ENCODE results near the gene GUCA2B.

GUCA2B gene

GRCh38 chr1:42191319-42191718 is 38.1 kb downstream of the GUCA2B start:
- DNase-seq (ENCODE audit: low read depth) = no peak

GRCh38 chr1:42192106-42192505 is 38.9 kb downstream of the GUCA2B start:
- DNase-seq (ENCODE audit: low read depth) = no peak

DNA sequence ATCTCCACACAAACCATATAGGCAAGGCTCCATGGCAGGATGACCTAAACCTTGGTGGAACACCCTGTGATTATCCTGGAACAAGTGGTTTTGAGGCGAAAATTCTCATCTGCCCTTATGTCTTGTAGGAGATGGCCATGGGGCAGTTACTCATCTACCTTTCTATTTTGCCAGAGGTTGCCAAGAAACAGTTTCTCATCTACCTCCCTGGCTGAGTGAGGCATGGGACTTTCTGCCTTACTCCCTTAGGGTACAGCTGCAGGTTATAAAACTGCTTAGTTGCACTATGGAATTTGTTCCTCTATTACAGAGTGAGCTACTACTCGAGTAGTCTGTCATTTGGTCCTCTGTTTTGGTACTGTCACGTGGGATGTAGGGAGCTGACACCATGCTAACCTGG is 42.6 kb downstream of the GUCA2B start:
- no peak for DNase-seq (ENCODE audit: low read depth)

DNA sequence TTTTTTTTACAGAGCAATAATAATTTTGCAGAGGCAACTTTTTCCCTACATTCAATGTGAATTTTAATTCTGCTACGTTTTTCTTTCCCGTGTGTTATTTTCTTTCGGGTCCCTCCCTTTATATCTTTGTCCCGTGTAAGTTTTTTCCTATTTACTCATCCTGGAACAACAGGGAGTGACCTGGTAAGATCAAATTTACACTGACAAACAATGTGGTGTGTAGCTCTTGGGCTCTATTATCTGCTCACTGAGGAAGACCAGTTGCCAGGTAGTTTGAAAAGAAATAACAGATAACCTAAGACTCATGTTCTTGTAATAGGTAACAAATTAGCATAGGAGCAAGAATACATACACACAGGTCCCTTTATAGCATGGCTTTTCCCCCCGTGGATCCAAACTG is 45.0 kb downstream of the GUCA2B start:
- no peak for DNase-seq (ENCODE audit: low read depth)

DNA sequence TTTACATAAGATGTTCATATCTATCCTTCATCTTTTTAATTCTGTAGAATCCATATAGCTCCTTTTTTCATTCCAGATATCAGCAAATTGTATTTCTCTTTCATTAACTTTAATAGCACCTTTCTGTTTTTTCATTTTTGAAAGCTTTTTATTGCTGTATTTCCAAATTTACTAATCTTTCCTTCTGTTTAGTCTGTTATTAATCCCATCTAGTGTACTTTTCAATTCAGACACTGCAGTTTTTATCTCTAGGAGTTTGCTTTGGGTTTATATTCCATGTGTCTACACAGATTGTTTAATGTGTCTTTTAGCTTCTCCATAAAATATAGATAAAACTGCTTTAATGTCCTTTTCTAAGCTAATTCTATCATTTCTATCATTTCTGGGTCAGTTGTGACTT is 48.8 kb downstream of the GUCA2B start:
- no peak for DNase-seq (ENCODE audit: low read depth)

Data from GM04504 (cell line).